ENCODE measurements around the gene PXMP2. TPM values are rescaled to one million over a fixed set of nuclear protein-coding genes. Genes with fewer than 3 reads are reported as not detected.
A peak's percentile ranks its signal among the peaks of the same experiment; 100 is the strongest.

Gene PXMP2
- polyA plus RNA-seq, 3 donors = 2.9 to 9.2 (median 8.7) TPM

DNA sequence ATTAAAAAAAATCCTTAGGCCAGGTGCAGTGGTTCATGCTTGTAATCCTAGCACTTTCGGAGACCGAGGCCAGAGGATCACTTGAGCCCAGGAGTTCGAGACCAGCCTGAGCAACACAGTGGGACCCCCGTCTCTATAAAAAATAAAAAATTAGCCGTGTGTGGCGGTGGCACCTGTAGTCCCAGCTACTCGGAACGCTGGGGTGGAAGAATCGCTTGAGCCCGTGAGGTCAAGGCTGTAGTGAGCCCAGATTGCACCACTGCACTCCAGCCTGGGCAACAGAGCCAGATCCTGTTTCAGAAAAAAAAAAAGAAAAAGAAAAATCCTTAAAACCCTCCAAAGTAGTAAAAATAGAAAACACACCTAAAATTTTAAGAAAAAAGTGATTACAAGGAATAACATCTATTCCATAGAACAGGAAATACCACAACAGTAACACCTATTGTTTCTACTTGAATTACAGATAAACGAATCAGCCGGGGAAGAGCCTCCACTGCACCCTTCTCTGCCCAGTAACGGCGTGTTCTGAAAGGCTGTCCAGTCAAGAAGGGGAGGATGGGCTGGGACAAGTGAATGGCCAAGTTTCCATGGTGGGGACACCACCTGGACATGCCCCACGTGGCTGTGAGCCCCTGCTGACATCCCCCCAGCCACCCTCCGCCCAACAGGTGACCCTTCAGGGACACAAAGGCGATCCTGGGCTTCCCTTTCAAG, 18.1 kb upstream of the PXMP2 start:
- TF ChIP-seq, protein P1, sequence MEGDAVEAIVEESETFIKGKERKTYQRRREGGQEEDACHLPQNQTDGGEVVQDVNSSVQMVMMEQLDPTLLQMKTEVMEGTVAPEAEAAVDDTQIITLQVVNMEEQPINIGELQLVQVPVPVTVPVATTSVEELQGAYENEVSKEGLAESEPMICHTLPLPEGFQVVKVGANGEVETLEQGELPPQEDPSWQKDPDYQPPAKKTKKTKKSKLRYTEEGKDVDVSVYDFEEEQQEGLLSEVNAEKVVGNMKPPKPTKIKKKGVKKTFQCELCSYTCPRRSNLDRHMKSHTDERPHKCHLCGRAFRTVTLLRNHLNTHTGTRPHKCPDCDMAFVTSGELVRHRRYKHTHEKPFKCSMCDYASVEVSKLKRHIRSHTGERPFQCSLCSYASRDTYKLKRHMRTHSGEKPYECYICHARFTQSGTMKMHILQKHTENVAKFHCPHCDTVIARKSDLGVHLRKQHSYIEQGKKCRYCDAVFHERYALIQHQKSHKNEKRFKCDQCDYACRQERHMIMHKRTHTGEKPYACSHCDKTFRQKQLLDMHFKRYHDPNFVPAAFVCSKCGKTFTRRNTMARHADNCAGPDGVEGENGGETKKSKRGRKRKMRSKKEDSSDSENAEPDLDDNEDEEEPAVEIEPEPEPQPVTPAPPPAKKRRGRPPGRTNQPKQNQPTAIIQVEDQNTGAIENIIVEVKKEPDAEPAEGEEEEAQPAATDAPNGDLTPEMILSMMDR (IDR thresholded peaks at IDR 0.05) = no peak
- no peaks in the 10 kb centered on the region for H4K20me1 ChIP-seq (ENCODE audit: insufficient read depth, low read length)
- H3K27ac ChIP-seq (ENCODE audit: low read depth in 1 of 2, low read length in 2 of 2) = no peak overlapping the region
- H3K9me3 ChIP-seq (replicated peaks in 1 of 2; ENCODE audit: control insufficient read depth in 1 of 2, insufficient read depth in 1 of 2, low read length in 2 of 2) = no peaks in the 10 kb centered on the region
- H3K9ac ChIP-seq (ENCODE audit: insufficient read depth, low read length, poor library complexity, severe bottlenecking) = no peak overlapping the region
- H3K4me1 ChIP-seq (ENCODE audit: control insufficient read depth in 1 of 2, insufficient read depth in 2 of 2, low read length in 2 of 2) = peaks cover under 1 to 1% of the 10 kb centered on the region in 2 donors
- no peak for DNase-seq
- no peak overlapping the region for H3K4me2 ChIP-seq (replicated peaks; ENCODE audit: extremely low read depth, low read length, poor library complexity, severe bottlenecking)
- no peak overlapping the region for H3K4me3 ChIP-seq (replicated peaks in 1 of 3; ENCODE audit: low read depth in 2 of 3, low read length in 3 of 3)
- no peaks in the 10 kb centered on the region for H3K27me3 ChIP-seq (ENCODE audit: control insufficient read depth in 2 of 2, insufficient read depth in 2 of 2, low read length in 2 of 2)
- H3K36me3 ChIP-seq (replicated peaks in 1 of 2; ENCODE audit: control insufficient read depth in 1 of 2, insufficient read depth in 2 of 2, low read length in 2 of 2) = peaks cover 60 to 88% of the 10 kb centered on the region in 2 donors
- no peak overlapping the region for H3K27ac Mint-ChIP-seq
- intact Hi-C loops (cut with micrococcal nuclease) = no loop called here
- H3K79me2 ChIP-seq (ENCODE audit: insufficient read depth, low read length) = no peaks in the 10 kb centered on the region
- H2AFZ ChIP-seq (ENCODE audit: insufficient read depth, low read depth, low read length, poor library complexity, severe bottlenecking) = no peak overlapping the region
- peaks cover 4% of the 10 kb centered on the region for H3K4me1 Mint-ChIP-seq
- no peak overlapping the region for H3K4me3 Mint-ChIP-seq
- H3K36me3 Mint-ChIP-seq = peaks cover 67 to 90% of the 10 kb centered on the region in 2 donors
- 96% methylated on average over 10 of the region's 17 CpGs for WGBS (ENCODE audit: insufficient coverage)
- peaks cover 0 to 2% (median 0%) of the 10 kb centered on the region in 3 donors for H3K27me3 Mint-ChIP-seq (ENCODE audit: low read depth in 3 of 3)
- H3K9me3 Mint-ChIP-seq = peaks cover 0 to 1% (median 0%) of the 10 kb centered on the region in 7 donors

DNA sequence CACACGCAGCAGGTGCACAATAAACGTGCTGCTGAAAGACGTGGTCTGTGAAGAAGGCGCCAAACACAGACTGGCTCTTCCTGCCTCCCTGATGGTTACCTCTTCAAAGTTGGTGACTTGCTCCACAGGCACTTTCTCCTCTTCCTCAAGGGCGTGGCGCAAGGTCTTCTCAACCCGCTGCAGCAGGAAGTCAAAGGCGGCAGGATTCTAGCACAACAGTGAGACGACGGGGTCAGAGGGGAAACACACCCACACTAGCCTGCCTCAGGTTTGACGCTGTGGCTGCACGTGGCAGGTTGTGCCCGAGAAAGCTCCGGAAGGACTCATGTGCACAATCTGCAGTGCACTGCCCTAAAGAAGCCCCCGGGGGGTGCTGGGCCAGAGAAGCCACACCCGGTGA, 15.3 kb upstream of the PXMP2 start:
- Histone ChIP-seq H3K9ac (ENCODE audit: insufficient read depth, low read length, poor library complexity, severe bottlenecking) (no peak overlapping the region), H3K4me1 (ENCODE audit: control insufficient read depth in 1 of 2, insufficient read depth in 2 of 2, low read length in 2 of 2) (no peaks in the 10 kb centered on the region), H2AFZ (ENCODE audit: insufficient read depth, low read depth, low read length, poor library complexity, severe bottlenecking) (no peak overlapping the region), H3K36me3 (replicated peaks in 1 of 2; ENCODE audit: control insufficient read depth in 1 of 2, insufficient read depth in 2 of 2, low read length in 2 of 2) (peaks cover 67 to 88% of the 10 kb centered on the region in 2 donors), H3K79me2 (ENCODE audit: insufficient read depth, low read length) (no peaks in the 10 kb centered on the region), H3K27me3 (ENCODE audit: control insufficient read depth in 2 of 2, insufficient read depth in 2 of 2, low read length in 2 of 2) (no peaks in the 10 kb centered on the region), H3K4me2 (replicated peaks; ENCODE audit: extremely low read depth, low read length, poor library complexity, severe bottlenecking) (no peak overlapping the region), H4K20me1 (ENCODE audit: insufficient read depth, low read length) (no peaks in the 10 kb centered on the region), H3K9me3 (replicated peaks in 1 of 2; ENCODE audit: control insufficient read depth in 1 of 2, insufficient read depth in 1 of 2, low read length in 2 of 2) (no peaks in the 10 kb centered on the region), H3K4me3 (replicated peaks in 1 of 3; ENCODE audit: low read depth in 2 of 3, low read length in 3 of 3) (no peak overlapping the region), H3K27ac (ENCODE audit: low read depth in 1 of 2, low read length in 2 of 2) (no peak overlapping the region)
- DNase-seq = no peak
- Mint-ChIP-seq H3K27ac (peak overlapping the region in 3 of 7 donors; percentile 16 to 62 (median 36)), H3K36me3 (peaks cover 67 to 90% of the 10 kb centered on the region in 2 donors), H3K4me3 (no peak overlapping the region), H3K9me3 (peaks cover 0 to 1% (median 0%) of the 10 kb centered on the region in 7 donors), H3K27me3 (ENCODE audit: low read depth in 3 of 3) (peaks cover 0 to 2% (median 0%) of the 10 kb centered on the region in 3 donors), H3K4me1 (peaks cover 2% of the 10 kb centered on the region)
- WGBS (ENCODE audit: insufficient coverage) = 69% methylated on average over 14 of the region's 16 CpGs
- intact Hi-C loops (cut with micrococcal nuclease) = no loop called here
- TF ChIP-seq, protein P1 (IDR thresholded peaks at IDR 0.05) = no peak
